GM23248 (cell line): ENCODE results near the gene NOS1AP.

Experiments used
- EZH2 ChIP-seq: fragments of 200-600 bp; sonication (generic); IDR thresholded peaks from 2 replicates; pipeline ENCODE4 v1.6.1; 2018; ENCODE audit warnings: antibody characterized with exemption, mild to moderate bottlenecking; ENCODE audit not compliant: insufficient read depth, poor library complexity, severe bottlenecking
- EZH2phosphoT487 ChIP-seq: fragments of 200-600 bp; sonication (generic); IDR thresholded peaks from 2 replicates; pipeline ENCODE4 v1.6.1; 2018; ENCODE audit warnings: antibody characterized with exemption, moderate library complexity, mild to moderate bottlenecking, low read depth; ENCODE audit not compliant: insufficient read depth

GRCh38 chr1:162141281-162142054 lies 72.0 kb downstream of the NOS1AP start:
- TF ChIP-seq EZH2 = no peak
- TF ChIP-seq EZH2phosphoT487 = no peak
